HG03457 (cell line): Measurements from ENCODE around the gene INPP5A.

Experiments used
- ATAC-seq: cut with Tn5 transposase; IDR thresholded peaks from one replicate; pipeline ENCODE4 v1.9.1; 2021; ENCODE audit warnings: moderate number of reproducible peaks; ENCODE audit not compliant: unreplicated experiment

Gene INPP5A

GRCh38 chr10:132608511-132609195, 71.1 kb downstream of the INPP5A start:
- ATAC-seq: no peak

GRCh38 chr10:132609211-132609610, 71.6 kb downstream of the INPP5A start:
- ATAC-seq: no peak

- ATAC-seq: no peak
Measured at GRCh38 chr10:132610071-132610701, 72.6 kb downstream of the INPP5A start.

GRCh38 chr10:132611026-132611910, 73.7 kb downstream of the INPP5A start:
- ATAC-seq: no peak

GRCh38 chr10:132611986-132612385, 74.4 kb downstream of the INPP5A start:
- ATAC-seq: no peak

GRCh38 chr10:132612571-132613504, 75.3 kb downstream of the INPP5A start:
- no peak for ATAC-seq

GRCh38 chr10:132613566-132614348, 76.2 kb downstream of the INPP5A start:
- no peak for ATAC-seq

GRCh38 chr10:132614431-132615340, 77.1 kb downstream of the INPP5A start:
- no peak for ATAC-seq

- no peak for ATAC-seq
Measured at GRCh38 chr10:132615341-132616169, 78.0 kb downstream of the INPP5A start.

- ATAC-seq: no peak
Measured at GRCh38 chr10:132616170-132616995, 78.8 kb downstream of the INPP5A start.

- ATAC-seq: no peak
Measured at GRCh38 chr10:132616996-132617736, 79.6 kb downstream of the INPP5A start.

- no peak for ATAC-seq
Measured at GRCh38 chr10:132617737-132618052, 80.1 kb downstream of the INPP5A start.

GRCh38 chr10:132618158-132618919, 80.8 kb downstream of the INPP5A start:
- no peak for ATAC-seq

GRCh38 chr10:132619927-132620326, 82.3 kb downstream of the INPP5A start:
- no peak for ATAC-seq

GRCh38 chr10:132624061-132624846, 86.7 kb downstream of the INPP5A start:
- ATAC-seq: no peak
